ENCODE results near the gene GKN1.
"Not testable (repeated sequence)": the region's sequence is repeated elsewhere in the genome, so short reads cannot be mapped to it uniquely, and the experiment has no call there.

GKN1 gene, protein sequence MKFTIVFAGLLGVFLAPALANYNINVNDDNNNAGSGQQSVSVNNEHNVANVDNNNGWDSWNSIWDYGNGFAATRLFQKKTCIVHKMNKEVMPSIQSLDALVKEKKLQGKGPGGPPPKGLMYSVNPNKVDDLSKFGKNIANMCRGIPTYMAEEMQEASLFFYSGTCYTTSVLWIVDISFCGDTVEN

DNA sequence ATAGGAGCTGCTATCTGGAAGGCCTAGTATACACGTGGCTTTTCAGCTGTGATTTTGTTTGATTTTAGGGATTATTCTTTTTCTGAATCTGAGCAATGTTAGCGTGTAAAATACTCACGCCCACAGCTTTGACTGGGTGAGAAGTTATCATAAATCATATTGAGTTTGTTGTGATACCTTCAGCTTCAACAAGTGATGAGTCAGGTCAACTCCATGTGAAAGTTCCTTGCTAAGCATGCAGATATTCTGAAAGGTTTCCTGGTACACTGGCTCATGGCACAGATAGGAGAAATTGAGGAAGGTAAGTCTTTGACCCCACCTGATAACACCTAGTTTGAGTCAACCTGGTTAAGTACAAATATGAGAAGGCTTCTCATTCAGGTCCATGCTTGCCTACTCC, at the start of gene GKN1:
Gene GKN1, plus strand, starts transcription at position 386 of the 400 bp plus-strand sequence. CDS start 42 bp downstream, outside the sequence.
- no peak for DNase-seq (ENCODE audit: low read depth in 2 of 2)

DNA sequence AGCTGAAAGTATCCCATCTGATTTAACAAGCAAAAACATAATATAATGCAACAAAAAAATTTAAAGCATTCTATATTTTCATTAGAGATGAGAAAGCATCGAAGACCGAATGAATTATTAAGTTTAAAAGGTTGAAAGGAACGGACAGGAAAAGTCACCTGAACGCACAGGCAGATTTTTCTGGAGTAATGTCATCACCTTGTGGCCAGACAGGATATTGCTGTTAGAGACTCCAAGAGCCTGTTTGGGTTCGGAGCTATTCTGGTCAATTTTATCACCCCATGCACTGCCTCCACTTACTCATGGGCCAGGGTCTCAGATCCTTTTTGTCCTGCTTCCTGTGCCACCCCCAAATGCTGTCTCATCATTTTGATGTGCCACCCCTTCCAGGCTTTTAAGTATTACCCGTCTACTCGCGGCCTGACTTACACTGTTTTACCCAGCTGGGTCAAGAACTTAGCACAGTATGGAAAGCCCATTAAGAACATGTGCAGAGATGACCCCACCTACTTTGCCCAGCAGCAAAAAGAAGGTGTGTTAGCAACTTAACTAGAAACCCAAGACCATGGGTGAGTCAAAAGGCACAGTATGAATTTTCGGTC, 49.0 kb upstream of the GKN1 start:
- DNase-seq (ENCODE audit: low read depth in 2 of 2), result no peak

DNA sequence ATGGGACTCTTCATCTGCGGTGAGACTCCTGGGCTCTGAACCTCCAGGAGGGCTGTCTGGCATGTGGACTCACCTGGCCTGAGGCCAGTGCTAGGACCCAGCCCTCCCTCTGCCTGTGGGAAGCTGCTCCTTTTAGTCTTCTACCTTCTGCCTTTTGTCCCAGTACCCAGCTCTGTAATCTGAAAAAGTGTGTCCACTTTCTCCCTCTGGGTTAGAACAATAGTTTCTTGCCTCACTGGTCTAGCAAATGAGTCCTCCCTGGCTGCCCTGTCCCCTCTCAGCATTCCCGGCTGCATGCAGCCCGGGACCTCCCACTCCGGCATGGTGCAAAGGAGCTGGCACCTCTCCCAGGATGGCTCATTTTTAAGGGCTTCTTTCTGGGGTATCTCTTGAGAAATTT, 47.6 kb upstream of the GKN1 start:
- no peak for DNase-seq (ENCODE audit: low read depth in 2 of 2)

DNA sequence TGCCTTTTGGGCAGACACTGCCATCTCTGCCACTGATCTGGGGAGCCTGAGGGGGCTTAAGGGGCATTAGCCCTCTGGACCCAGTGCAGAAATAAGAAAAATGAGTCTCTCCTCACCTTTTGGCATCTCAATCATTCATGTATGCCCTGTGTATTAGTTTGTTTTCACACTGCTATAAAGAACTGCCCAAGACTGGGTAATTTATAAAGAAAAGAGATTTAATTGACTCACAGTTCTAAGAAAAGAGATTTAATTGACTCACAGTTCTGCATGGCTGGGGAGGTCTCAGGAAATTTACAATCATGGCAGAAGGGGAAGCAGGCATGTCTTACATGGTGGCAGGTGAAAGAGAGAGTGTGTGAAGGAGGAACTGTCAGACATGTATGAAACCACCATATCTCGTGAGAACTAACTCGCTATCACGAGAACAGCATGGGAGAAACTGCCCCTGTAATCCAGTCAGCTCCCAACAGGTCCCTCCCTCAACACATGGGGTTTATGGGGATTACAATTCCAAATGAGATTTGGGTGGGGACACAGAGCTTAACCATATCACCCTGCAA, 43.2 kb upstream of the GKN1 start:
- no peak for DNase-seq (ENCODE audit: low read depth in 2 of 2)

DNA sequence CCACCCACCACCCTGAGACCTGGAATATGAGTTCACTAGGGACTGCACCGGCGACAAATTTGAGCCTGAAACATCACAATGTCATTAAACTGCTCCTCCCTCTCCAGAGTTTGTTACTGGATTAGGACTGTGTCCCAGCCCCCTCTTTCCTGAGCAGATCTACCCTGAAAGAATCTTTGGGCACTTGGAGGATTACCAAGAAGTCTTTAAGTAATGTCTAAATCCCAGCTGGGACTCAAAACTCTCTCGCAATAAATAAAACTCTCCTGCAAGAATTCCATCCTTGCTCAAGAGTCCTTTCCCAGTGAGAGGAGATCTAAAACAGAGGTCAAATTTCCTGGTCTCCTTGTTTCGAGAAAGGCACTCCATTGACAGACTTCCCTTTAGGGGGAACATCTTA, 42.6 kb upstream of the GKN1 start:
- DNase-seq (ENCODE audit: low read depth in 2 of 2), result no peak

DNA sequence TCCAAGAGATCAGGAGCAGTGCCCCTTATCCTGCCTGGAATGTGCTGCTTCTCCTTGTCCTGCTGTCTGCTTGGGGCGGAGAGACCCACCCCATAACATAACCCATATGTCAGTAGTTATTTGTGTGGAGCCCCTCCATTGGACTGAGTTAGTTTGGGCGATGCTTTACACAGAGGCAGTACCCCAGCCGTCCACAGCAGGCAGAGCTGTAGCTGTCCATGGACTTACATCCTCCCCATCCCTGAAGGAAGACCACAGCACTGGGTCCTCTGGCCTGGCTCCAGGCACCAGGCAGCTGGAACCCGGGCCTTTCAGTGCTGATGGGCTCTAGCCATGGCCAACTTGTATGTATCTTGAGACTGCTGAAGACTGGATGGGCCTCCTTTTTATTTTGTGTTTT, 42.0 kb upstream of the GKN1 start:
- no peak for DNase-seq (ENCODE audit: low read depth in 2 of 2)

DNA sequence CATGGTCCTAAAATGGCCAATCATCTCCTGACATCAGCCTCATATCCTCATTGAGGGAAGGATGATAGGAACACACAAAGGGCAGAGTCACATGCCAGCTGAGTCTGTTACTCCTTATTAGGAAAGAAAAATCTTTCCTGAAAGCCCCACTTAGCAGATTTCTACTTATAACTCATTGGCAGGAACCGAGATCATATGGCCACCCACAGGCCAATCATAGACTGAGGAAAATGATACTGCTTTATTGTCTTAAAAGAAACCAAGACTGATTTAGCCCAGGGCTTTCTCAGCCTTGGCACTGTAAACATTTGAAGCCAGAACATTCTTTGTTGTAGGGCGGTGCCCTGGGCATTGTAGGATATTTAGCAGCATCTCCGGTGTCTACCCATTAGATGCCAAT, 40.4 kb upstream of the GKN1 start:
- no peak for DNase-seq (ENCODE audit: low read depth in 2 of 2)

DNA sequence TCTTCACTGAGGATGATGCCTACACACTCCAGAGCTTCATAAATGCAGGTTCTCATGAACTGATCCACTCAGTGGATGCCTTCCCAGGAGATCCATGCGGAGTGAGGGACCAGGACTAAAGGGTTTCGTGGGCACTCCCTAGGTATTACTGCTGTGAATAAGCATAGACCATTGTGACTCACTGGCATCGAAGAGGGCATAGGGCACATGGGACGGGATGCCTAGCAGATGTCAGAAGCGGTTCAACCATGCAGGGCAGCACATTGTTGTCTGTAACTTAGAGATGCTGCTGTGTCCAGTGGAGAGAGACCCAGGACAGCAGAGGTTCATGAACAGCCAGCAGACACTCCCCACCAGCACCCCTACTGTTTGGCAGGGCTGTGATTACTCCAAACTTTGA, 39.0 kb upstream of the GKN1 start:
- DNase-seq (ENCODE audit: low read depth in 2 of 2), result no peak

DNA sequence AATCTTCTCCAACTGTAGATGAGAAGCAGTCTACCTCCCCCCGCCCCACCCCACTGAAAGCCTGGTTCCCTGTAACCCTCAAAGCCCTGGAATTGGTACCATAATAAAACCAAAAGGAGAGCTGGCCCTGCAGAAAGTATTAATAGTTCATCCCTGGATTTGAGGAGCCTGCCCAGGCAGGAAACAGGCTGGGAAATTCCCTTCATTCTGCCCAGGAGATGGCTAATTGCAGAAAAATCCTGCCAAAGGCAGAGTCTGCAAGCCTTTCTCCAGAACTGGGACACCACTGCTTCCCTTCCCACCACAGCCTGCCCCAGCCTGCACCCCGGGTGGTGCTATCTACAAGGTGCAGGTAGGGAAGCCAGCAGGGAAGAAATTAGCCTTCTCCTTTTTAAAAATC, 38.0 kb upstream of the GKN1 start:
- no peak for DNase-seq (ENCODE audit: low read depth in 2 of 2)

DNA sequence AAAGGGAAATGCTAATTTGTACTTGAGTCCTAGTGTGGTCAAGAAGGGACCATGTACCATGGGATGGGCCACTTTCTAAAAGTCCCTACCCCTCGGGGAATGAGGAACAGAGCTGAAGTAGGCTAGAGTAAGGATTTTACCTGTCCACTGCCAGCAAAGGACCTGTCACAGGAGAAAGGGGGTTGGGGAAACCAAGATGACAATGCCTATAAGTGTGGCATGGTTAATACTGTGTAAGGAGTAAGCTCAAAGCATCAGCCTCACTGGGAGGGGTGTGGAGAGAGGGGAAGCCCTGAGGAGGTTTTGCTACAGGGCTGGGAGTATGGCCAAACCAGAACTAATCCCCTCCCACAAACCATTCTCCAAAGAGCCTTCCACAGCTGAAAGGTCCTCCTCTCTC, 37.5 kb upstream of the GKN1 start:
- DNase-seq (ENCODE audit: low read depth in 2 of 2), result no peak

DNA sequence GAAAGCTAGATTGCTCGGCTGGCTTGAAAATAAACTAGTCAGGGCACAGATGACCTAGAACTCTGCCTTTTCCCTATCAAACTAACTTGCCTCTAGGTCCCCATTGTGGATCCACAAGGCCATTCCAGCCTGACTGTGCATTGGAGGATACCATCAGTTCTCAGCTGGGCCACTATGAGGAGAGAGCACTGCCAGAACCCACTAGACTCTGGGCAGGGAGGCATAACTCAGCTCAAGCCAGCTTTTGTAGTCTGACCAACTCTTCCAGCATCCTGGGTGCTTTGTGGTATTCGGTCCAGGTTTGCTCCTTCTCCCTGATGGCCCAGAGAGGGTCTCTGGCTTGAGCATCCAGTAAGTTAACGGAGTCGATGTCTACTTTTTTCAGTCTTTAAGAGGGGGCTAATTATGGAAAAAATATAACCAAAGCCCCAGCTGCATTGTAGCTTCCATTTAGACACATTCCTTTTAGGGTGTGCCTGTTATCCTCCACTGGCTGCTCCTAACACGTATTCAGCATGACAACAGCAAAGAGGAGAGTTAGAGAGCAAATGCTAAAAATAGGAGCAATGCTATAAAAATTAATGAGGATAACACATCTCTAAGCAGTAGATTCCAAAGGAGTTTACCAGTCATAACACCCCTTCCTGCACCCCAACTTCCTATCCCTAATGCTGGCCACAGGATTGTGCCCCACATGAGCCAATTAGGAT, 36.9 kb upstream of the GKN1 start:
- DNase-seq (ENCODE audit: low read depth in 2 of 2), result no peak

DNA sequence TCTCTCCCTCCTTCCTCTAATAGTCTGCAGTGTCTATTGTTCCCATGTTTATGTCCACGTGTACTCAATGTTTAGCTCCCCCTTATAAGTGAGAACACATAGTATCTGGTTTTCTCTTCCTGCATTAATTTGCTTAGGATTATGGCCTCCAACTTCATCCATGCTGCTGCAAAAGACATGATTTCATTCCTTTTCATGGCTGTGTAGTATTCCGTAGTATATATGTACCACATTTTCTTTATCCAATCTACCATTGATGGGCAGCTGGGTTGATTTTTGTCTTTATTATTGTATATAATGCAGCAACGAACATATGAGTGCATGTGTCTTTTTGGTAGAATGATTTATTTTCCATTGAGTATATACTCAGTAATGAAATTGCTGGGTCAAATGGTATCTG, 35.5 kb upstream of the GKN1 start:
- DNase-seq (ENCODE audit: low read depth in 2 of 2), result no peak

DNA sequence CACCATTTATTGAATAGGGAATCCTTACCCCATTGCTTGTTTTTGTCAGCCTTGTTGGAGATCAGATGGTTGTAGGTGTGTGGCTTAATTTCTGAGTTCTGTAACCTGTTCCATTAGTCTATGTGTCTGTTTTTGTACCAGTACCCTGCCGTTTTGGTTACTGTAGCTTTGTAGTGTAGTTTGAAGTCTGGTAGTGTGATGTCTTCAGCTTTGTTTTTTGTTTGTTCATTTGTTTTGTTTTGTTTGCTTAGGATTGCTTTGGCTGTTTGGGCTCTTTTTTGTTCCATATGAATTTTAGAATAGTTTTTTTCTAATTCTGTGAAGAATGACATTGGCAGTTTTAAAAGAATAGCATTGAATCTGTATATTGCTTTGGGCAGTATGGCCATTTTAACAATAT, 34.5 kb upstream of the GKN1 start:
- DNase-seq (ENCODE audit: low read depth in 2 of 2), result no peak

DNA sequence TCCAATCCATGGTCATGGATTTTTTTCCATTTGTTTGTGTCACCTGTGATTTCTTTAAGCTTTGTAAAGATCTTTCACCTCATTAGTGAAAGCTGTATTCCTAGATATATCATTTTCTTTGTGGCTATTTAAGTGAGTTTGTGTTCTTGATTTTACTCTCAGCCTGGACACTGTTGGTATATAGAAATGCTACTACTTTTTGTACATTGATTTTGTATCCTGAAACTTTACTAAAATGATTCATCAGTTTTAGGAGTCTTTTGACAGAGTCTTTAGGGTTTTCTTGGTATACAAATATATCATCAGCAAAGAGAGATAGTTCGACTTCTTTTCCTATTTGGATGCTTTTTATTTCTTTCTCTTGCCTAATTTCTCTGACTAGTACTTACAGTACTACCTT, 34.1 kb upstream of the GKN1 start:
- no peak for DNase-seq (ENCODE audit: low read depth in 2 of 2)

DNA sequence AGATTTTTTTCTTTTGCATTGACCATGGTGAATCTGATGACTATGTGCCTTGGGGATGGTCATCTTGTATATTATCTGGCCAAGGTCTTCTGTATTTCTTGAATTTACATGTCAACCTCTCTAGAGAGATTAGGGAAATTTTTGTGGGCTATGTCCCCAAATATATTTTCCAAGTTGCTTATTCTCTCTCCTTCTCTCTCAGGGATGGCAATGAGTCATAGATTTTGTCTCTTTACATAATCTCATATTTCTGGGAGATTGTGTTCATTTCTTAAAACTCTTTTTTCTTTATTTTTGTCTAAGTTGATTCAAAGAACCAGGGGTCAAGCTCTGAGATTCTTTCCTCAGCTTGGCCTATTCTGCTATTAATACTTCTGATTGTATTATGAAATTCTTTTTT, 31.6 kb upstream of the GKN1 start:
- DNase-seq (ENCODE audit: low read depth in 2 of 2), result no peak

DNA sequence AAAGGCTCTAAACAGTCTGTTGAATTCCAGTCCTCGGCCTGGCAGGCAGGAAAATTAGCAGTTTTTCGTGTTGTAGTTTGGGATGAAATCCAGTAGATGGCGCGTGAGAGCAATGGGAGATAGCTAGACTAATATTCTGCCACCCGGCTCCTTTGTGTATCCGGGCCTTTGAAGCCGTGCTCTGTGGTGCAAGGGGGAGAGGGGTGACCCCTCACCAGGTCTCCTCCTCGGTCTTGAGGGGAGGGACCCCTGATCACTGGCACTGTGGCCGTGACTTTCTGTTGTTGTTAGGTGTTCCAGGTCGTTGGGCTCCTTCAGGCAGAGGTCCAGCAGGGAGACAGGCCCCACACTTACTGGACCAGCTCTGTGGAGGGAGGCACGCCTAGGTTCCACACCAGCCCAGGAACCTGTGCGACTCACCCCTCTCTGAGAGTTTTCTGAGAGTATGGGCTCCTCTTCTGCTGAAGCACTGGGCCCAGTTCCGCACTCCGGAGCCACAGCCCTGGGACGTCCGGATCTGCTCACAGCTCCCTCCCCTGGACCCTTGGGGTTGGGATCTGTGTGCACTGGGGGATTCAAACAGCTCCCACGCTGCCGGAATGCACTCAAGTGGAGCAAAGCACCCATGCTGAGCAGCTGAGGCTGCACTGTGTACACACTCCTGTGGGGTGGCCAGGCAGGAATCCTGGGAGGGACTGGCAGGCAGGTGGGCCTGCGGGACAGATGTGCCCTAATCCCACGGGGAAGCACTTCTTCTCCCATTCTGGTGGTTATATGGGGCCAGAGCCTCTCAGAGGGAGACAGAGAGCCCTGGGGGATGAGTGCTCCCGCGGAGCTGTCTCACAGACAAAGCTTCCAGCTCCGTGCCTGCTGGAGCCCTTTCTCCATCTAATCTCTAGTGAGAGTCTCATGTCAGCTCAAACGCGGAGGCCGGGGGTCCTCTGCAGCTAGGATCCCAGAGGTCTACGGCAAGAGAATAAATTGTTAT, 30.6 kb upstream of the GKN1 start:
- peak; percentile 2 to 37 for DNase-seq (ENCODE audit: low read depth in 2 of 2)

DNA sequence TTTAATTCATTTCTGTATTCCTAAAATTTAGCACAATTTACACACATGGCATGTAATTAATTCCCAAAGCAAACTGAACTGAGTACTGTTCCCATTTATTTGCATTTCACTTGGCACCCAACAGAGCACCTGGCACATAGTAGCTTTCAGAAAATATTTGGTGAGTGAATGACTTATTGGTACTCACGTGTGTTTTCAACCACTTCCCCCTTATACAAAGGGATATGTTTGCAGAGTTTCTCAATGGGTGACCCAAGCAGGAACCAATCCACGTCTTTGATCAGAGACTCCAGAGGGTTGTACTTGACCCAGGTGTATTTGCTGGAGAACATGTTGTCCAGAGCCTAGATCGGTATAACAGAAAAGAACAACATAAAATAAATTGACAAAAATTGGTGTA, 28.3 kb upstream of the GKN1 start:
- DNase-seq (ENCODE audit: low read depth in 2 of 2), result no peak

DNA sequence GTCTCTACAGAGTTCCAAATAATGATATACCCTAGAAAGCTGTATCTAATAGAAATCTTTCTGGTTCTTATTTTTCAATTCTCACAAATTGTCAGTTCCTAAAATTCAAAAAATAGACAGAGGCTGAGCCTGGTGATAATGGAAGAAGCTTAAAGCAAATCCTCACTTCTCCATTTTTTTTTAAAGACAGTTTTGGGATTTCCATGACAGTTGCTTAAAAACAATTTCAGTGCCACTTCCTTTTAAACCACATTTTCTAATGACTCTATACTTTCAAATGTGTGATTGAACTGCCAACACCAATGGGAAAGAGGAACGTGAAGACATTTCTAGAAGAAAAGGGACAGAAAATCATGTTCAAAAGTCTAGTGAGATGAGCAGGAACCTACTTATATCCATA, 25.7 kb upstream of the GKN1 start:
- DNase-seq (ENCODE audit: low read depth in 2 of 2), result no peak

DNA sequence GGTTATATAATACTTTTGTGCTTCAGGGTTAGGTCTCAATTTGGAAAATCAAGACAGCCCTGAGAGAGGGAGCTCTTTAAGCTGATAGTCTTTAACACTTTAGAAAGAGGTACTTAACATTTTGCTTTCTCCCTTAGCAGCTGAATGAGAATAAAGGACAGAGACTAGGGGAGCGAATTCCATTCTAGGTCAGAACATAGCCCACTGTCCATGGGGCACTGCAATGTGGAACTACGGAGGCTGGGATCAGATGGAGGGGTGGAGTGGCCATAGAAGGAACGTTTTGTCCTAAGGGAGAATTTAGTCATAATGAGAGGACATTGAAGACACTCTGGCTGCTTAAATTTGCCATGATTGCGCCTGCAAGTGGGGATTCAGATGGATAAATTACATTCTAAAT, 22.5 kb upstream of the GKN1 start:
- no peak for DNase-seq (ENCODE audit: low read depth in 2 of 2)

DNA sequence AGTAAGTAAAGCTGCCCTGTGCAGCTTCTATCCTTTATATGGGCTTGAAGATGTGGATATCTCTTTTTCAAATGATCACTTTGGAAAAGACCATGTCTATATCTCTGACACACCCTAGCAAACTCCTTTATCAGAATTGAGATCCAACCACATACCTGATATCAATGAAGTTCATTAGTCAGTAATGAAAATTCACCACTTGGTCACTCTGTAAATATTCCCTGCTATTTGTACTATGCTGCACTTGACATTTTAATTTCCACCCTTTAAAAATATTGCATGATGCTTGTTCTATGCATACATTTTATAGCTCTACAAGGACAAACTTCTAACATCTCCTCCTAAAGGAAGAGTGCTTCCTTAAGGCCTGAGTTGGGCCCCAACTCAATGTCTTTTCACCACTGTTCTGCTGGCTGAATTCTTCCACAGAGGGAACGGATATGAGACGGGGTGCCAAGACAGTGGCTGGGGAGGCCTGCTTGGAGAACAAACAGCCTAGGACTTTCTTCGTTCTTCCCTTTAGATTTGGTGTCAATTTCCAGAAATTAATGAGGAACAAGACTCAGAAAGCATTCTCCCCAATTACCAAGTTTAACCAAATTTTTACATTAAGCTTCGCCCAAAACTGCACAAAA, 21.4 kb upstream of the GKN1 start, which contains the start of gene GKN2:
Gene GKN2, minus strand, starts transcription at position 7 of the 635 bp plus-strand sequence. CDS start 32 bp downstream, outside the sequence.
- no peak for DNase-seq (ENCODE audit: low read depth in 2 of 2)

DNA sequence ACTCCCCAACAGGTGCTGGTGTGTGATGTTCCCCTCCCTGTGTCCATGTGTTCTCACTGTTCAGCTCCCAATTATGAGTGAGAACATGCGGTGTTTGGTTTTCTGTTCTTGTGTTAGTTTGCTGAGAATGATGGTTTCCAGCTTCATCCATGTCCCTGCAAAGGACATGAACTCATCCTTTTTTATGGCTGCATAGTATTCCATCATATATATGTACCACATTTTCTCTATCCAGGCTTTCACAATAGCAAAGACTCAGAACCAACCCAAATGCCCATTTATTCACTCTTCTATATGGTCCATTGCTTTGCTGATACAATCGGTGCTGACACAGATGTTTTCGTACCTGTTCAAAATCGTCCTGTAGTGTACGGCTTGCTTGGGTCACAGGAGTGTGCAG, 19.0 kb upstream of the GKN1 start:
- not testable (repeated sequence) for DNase-seq (ENCODE audit: low read depth in 2 of 2)
